HEK293 (cell line): ENCODE data around the gene FEZF2.
A peak's percentile ranks its signal among the peaks of the same experiment; 100 is the strongest.

Source experiments
- CTCF ChIA-PET: fragments of 350-600 bp; formaldehyde crosslinking; extraction: SDS; loops from one replicate; lab custom pipeline; 2021; ENCODE audit warnings: antibody characterized with exemption; lab: Yijun Ruan, JAX
- POLR2A ChIA-PET: fragments of 300-600 bp; formaldehyde crosslinking; extraction: SDS; loops from one replicate; lab custom pipeline; 2020; ENCODE audit warnings: antibody characterized with exemption, inconsistent platforms; lab: Yijun Ruan, JAX
- H3K27ac ChIP-seq: fragments of 200-500 bp; sonication (Bioruptor generic); 2 replicates; pipeline ENCODE4 v1.5.1; 2014; ENCODE audit warnings: low read depth, low read length, control low read depth, inconsistent platforms; ENCODE audit errors: extremely low read depth
- H3K36me3 ChIP-seq, 2 experiments: fragments of 200-500 bp in 1 of 2; sonication (Bioruptor generic) in 1 of 2; 1 replicate in 1 of 2; 2 replicates in 1 of 2; pipeline ENCODE4 v1.5.1; 2014 to 2017; ENCODE audit warnings: inconsistent platforms in 2 of 2, low read length in 2 of 2; ENCODE audit not compliant: control insufficient read depth in 2 of 2, insufficient read depth in 1 of 2
- H3K4me1 ChIP-seq: fragments of 200-500 bp; sonication (Bioruptor generic); 2 replicates; pipeline ENCODE4 v1.5.1; 2014; ENCODE audit warnings: mild to moderate bottlenecking, low read length, inconsistent platforms; ENCODE audit not compliant: control insufficient read depth, insufficient read depth
- H3K4me3 ChIP-seq: 2 replicates; pipeline ENCODE4 v1.5.1; 2011; ENCODE audit warnings: low read depth, mild to moderate bottlenecking, control low read depth, low read length, moderate library complexity
- H3K9me3 ChIP-seq: fragments of 200-500 bp; sonication (Bioruptor generic); 2 replicates; pipeline ENCODE4 v1.5.1; 2014; ENCODE audit warnings: low read depth, low read length, inconsistent platforms; ENCODE audit not compliant: control insufficient read depth, insufficient read depth
- AEBP2 ChIP-seq: fragments of 450-650 bp; formaldehyde crosslinking; IDR thresholded peaks from 2 replicates; pipeline ENCODE4 v1.5.1; 2016; ENCODE audit warnings: missing biosample characterization, missing genetic modification characterization, borderline replicate concordance
- GLI2 ChIP-seq: fragments of 450-650 bp; formaldehyde crosslinking; IDR thresholded peaks from 2 replicates; pipeline ENCODE4; 2017; ENCODE audit warnings: missing biosample characterization, missing genetic modification characterization, low read depth, borderline replicate concordance
- GLIS1 ChIP-seq: fragments of 450-650 bp; formaldehyde crosslinking; IDR thresholded peaks from 2 replicates; pipeline ENCODE4 v1.5.1; 2016; ENCODE audit warnings: missing biosample characterization, missing genetic modification characterization
- KLF1 ChIP-seq: fragments of 450-650 bp; formaldehyde crosslinking; IDR thresholded peaks from 2 replicates; pipeline ENCODE4 v1.5.1; 2016; ENCODE audit warnings: missing biosample characterization, missing genetic modification characterization
- KLF10 ChIP-seq: fragments of 450-650 bp; IDR thresholded peaks from 2 replicates; pipeline ENCODE4 v1.5.1; 2018; ENCODE audit warnings: missing biosample characterization, mild to moderate bottlenecking, missing genetic modification characterization
- MYNN ChIP-seq: fragments of 450-650 bp; formaldehyde crosslinking; IDR thresholded peaks from 2 replicates; pipeline ENCODE4 v1.5.1; 2016; ENCODE audit warnings: missing biosample characterization, missing genetic modification characterization, borderline replicate concordance
- MZF1 ChIP-seq: fragments of 450-650 bp; formaldehyde crosslinking; IDR thresholded peaks from 2 replicates; pipeline ENCODE4 v1.5.1; 2017; ENCODE audit warnings: missing biosample characterization, missing genetic modification characterization, borderline replicate concordance
- TRIM28 ChIP-seq: IDR thresholded peaks from 2 replicates; pipeline ENCODE4 v1.6.1; 2011; ENCODE audit warnings: low read length, control low read depth, borderline replicate concordance
- ZBTB17 ChIP-seq: fragments of 450-650 bp; formaldehyde crosslinking; IDR thresholded peaks from 2 replicates; pipeline ENCODE4 v1.5.1; 2016; ENCODE audit warnings: missing biosample characterization, missing genetic modification characterization
- ZBTB7A ChIP-seq: fragments of 450-650 bp; formaldehyde crosslinking; IDR thresholded peaks from 2 replicates; pipeline ENCODE4 v1.5.1; 2016; ENCODE audit warnings: low read depth, missing biosample characterization, missing genetic modification characterization
- ZIC2 ChIP-seq: fragments of 450-650 bp; formaldehyde crosslinking; IDR thresholded peaks from 2 replicates; pipeline ENCODE4 v1.5.1; 2016; ENCODE audit warnings: missing biosample characterization, missing genetic modification characterization
- ZNF169 ChIP-seq: fragments of 450-650 bp; formaldehyde crosslinking; IDR thresholded peaks from 2 replicates; pipeline ENCODE4 v1.5.1; 2016; ENCODE audit warnings: missing biosample characterization, missing genetic modification characterization
- ZNF274 ChIP-seq, 2 experiments: fragments of 200-500 bp in 1 of 2; fragments of 450-650 bp in 1 of 2; sonication (Bioruptor generic) in 1 of 2; formaldehyde crosslinking in 1 of 2; IDR thresholded peaks; 2 replicates each; pipeline versions ENCODE4 v1.5.1 to v1.6.1; 2014 to 2016; ENCODE audit warnings: borderline replicate concordance in 1 of 2, inconsistent platforms in 1 of 2, low read length in 1 of 2, missing biosample characterization in 1 of 2, missing genetic modification characterization in 1 of 2
- ZNF398 ChIP-seq: fragments of 450-650 bp; formaldehyde crosslinking; IDR thresholded peaks from 2 replicates; pipeline ENCODE4 v1.5.1; 2017; ENCODE audit warnings: missing biosample characterization, missing genetic modification characterization
- ZNF529 ChIP-seq: fragments of 450-650 bp; formaldehyde crosslinking; IDR thresholded peaks from 2 replicates; pipeline ENCODE4 v1.5.1; 2017; ENCODE audit warnings: missing genetic modification characterization, missing biosample characterization; ENCODE audit not compliant: insufficient replicate concordance
- ZNF561 ChIP-seq: fragments of 450-650 bp; IDR thresholded peaks from 2 replicates; pipeline ENCODE4 v1.5.1; 2018; ENCODE audit warnings: missing biosample characterization, missing genetic modification characterization, borderline replicate concordance
- ZNF629 ChIP-seq: fragments of 450-650 bp; formaldehyde crosslinking; IDR thresholded peaks from 2 replicates; pipeline ENCODE4 v1.5.1; 2017; ENCODE audit warnings: missing biosample characterization, missing genetic modification characterization
- ZNF707 ChIP-seq: fragments of 450-650 bp; formaldehyde crosslinking; IDR thresholded peaks from 2 replicates; pipeline ENCODE4 v1.5.1; 2016; ENCODE audit warnings: missing biosample characterization, missing genetic modification characterization
- ZNF76 ChIP-seq: fragments of 450-650 bp; formaldehyde crosslinking; IDR thresholded peaks from 2 replicates; pipeline ENCODE4; 2016; ENCODE audit warnings: low read depth, missing biosample characterization, missing genetic modification characterization, borderline replicate concordance
- ZNF776 ChIP-seq: fragments of 450-650 bp; formaldehyde crosslinking; IDR thresholded peaks from 2 replicates; pipeline ENCODE4 v1.5.0; 2017; ENCODE audit warnings: missing biosample characterization, missing genetic modification characterization, borderline replicate concordance
- ZNF785 ChIP-seq: fragments of 450-650 bp; formaldehyde crosslinking; IDR thresholded peaks from 2 replicates; pipeline ENCODE4 v1.5.1; 2016; ENCODE audit warnings: missing biosample characterization, missing genetic modification characterization
- ZNF791 ChIP-seq: fragments of 450-650 bp; formaldehyde crosslinking; IDR thresholded peaks from 2 replicates; pipeline ENCODE4 v1.5.1; 2016; ENCODE audit warnings: missing biosample characterization, missing genetic modification characterization
- ZNF792 ChIP-seq: fragments of 450-650 bp; formaldehyde crosslinking; IDR thresholded peaks from 2 replicates; pipeline ENCODE4 v1.5.1; 2016; ENCODE audit warnings: missing biosample characterization, missing genetic modification characterization
- ZNF837 ChIP-seq: fragments of 450-650 bp; formaldehyde crosslinking; IDR thresholded peaks from 2 replicates; pipeline ENCODE4 v1.5.1; 2016; ENCODE audit warnings: missing biosample characterization, missing genetic modification characterization
- ZSCAN30 ChIP-seq: fragments of 450-650 bp; IDR thresholded peaks from 2 replicates; pipeline ENCODE4 v1.5.1; 2018; ENCODE audit warnings: missing biosample characterization, mild to moderate bottlenecking, missing genetic modification characterization, moderate library complexity

The FEZF2 gene

GRCh38 chr3:62372621-62373041 is 719 bp downstream of the FEZF2 start (continued):
- TF ChIP-seq GLIS1 (tag by site-specific recombination), result no peak
- no peak for TF ChIP-seq ZIC2 (tag by site-specific recombination)
- TF ChIP-seq GLI2 (tag by site-specific recombination), result no peak

GRCh38 chr3:62371720-62372591 is 1.4 kb downstream of the FEZF2 start:
- CTCF ChIA-PET, result interaction anchor here (0.7 kb wide), 1 partner anchor 344 kb away, joined by 4 read pairs; no protein-coding TSS in a partner anchor
- H3K27ac ChIP-seq, result no peak overlapping the region
- no peak for TF ChIP-seq ZNF776
- no peak for TF ChIP-seq ZNF837 (tag by site-specific recombination)
- no peak for TF ChIP-seq MZF1 (tag by site-specific recombination)
- TF ChIP-seq ZNF792 (tag by site-specific recombination), result no peak
- TF ChIP-seq, all 188 proteins: peak for 0
- POLR2A ChIA-PET, result no interaction called here
- Histone ChIP-seq H3K36me3 (no peaks in the 10 kb centered on the region), H3K9me3 (no peaks in the 10 kb centered on the region), H3K4me3 (peak overlapping the region; percentile 9), H3K4me1 (no peaks in the 10 kb centered on the region; the same call in 1 of the 2 replicates)

GRCh38 chr3:62370858-62371719 is 2.3 kb downstream of the FEZF2 start:
- CTCF ChIA-PET, result no interaction called here
- TF ChIP-seq KLF1 (tag by site-specific recombination) (no peak), ZNF791 (tag by site-specific recombination) (no peak), TRIM28 (no peak), MYNN (no peak), ZNF529 (tag by site-specific recombination) (no peak), ZSCAN30 (tag by site-specific recombination) (no peak), ZBTB7A (tag by site-specific recombination) (no peak), ZNF785 (tag by site-specific recombination) (no peak), ZNF561 (tag by site-specific recombination) (no peak), ZNF76 (tag by site-specific recombination) (no peak), ZNF707 (no peak), ZNF629 (tag by site-specific recombination) (no peak), ZNF169 (tag by site-specific recombination) (no peak), KLF10 (tag by site-specific recombination) (no peak), ZNF398 (tag by site-specific recombination) (no peak), ZBTB17 (tag by site-specific recombination) (no peak), ZNF274 (IDR thresholded peaks at IDR 0.05; ENCODE audit: low read length) (no peak), ZNF274 (tag by site-specific recombination; IDR thresholded peaks at IDR 0.05; ENCODE audit: borderline replicate concordance) (no peak), AEBP2 (no peak)
- TF ChIP-seq, all 188 proteins: peak for 0
- Histone ChIP-seq H3K4me1 (no peaks in the 10 kb centered on the region; the same call in 1 of the 2 replicates), H3K9me3 (no peaks in the 10 kb centered on the region), H3K4me3 (no peak overlapping the region), H3K27ac (no peak overlapping the region), H3K36me3 (no peaks in the 10 kb centered on the region)
- POLR2A ChIA-PET, result no interaction called here
